ENCODE measurements around the gene GALNT9. TPM values are rescaled to one million over a fixed set of nuclear protein-coding genes. Genes with fewer than 3 reads are reported as not detected.

Gene GALNT9
- total and polyA plus RNA-seq, 4 experiments from 2014 or later, result 0.61 TPM; not detected in 3

DNA sequence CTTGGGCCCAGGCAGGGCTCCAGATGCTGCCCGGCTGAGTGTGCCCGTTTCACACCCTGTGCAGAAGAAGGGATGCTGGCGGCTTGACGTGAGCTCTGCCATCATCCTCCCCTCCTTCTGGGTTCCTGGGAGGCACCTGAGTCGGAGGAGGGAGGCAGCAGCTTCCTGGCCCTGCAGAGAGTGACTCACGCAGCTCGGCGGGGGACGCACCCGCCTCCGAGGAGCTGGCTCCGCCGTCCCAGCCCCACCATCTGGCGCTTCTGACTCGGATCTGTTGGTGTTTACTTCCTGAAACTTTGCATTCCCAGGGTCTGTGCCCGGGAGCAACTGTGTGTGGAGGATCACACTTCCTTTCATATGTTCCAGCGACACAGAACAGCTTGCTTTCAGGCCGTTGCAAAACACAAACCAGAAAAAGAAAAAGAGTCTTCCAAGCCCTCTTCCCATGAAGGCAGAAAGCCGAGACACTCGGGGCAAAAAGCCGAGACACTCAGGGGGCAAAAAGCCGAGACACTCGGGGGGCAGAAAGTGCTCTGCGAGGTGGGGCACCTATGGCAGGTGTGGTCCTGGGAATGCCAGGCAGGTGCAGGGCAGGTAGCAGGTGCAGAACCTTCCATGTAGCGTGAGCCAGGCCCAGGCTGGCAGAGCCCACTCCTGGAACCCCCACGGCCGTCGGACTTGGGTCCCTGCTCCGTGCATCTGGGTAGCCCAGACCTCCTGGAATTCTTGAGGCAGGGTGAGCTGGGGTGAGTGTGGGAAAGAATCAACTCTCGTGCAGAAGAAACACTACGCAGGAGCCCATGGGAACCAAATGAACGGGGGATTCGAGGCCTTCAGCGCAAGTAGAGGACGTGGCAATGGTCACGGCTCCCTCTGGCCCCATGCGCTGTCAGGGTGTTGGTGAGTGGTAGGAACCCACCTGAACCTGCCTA is 27.6 kb upstream of the GALNT9 start:
- Histone ChIP-seq H3K36me3 (ENCODE audit: insufficient read depth, low read length) (no peaks in the 10 kb centered on the region), H3K27me3 (ENCODE audit: insufficient read depth, low read length) (no peaks in the 10 kb centered on the region), H3K27ac (ENCODE audit: low read depth, low read length) (no peak overlapping the region), H3K9me3 (ENCODE audit: control insufficient read depth in 1 of 2, low read length in 2 of 2) (no peaks in the 10 kb centered on the region), H3K4me3 (ENCODE audit: low read length in 2 of 2) (no peak overlapping the region), H3K4me1 (ENCODE audit: insufficient read depth, low read length) (no peaks in the 10 kb centered on the region)
- intact Hi-C loops (cut with micrococcal nuclease), result no loop called here
- CTCF ChIA-PET (ENCODE audit: partially characterized antibody), result no interaction called here
- no peaks in the 10 kb centered on the region for H3K4me1 Mint-ChIP-seq
- H3K36me3 Mint-ChIP-seq, result no peaks in the 10 kb centered on the region
- H3K4me3 Mint-ChIP-seq, result no peak overlapping the region
- no peaks in the 10 kb centered on the region for H3K9me3 Mint-ChIP-seq
- DNase-seq, result no peak
- POLR2A ChIA-PET (ENCODE audit: partially characterized antibody), result no interaction called here
- H3K27ac Mint-ChIP-seq, result no peak overlapping the region
- peaks cover 3 to 5% of the 10 kb centered on the region in 2 donors for H3K27me3 Mint-ChIP-seq

DNA sequence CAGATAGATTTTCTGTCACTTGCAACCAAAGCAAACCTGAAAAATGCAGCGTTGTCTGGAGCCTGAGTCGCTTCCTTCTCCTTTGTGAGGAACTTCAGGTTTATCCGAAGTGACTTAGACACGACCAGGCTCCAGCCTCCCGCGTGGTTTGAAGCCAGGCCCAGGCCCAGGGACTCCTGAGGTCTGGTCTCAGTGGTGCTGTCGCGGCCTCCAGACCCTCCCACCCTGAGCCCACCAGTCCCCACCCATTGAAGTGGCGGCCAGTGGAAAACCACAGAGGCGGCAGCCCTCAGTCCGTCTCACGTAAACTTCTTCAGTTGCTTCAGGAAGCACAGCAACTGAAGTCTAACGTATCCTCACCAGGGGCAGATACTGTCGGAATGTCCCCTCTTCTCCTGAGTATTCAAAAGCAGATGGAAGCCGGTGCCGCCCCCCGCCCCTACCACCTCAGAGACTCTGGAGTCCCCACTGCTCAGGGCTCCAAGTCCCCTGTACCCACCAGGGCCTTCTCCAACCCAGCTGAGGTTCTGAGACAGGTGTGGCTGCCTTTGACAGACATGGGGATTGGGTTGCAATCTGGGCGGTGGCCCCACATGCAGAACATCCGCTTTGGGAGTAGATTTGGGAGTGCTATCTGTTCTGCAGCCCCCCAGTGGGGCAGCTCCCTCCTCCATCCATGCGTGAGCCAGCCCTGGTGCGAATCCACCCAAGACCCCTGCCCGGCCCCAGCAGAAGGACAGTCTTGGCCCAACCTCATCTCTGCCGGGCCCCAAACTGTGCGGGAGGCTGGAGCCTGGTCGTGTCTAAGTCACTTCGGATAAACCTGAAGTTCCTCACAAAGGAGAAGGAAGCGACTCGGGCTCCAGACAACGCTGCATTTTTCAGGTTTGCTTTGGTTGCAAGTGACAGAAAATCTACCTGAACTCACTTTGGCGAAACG is 26.6 kb upstream of the GALNT9 start:
- no peak overlapping the region for H3K27ac Mint-ChIP-seq
- H3K27me3 Mint-ChIP-seq, result peaks cover 3 to 7% of the 10 kb centered on the region in 2 donors
- no peaks in the 10 kb centered on the region for H3K4me1 Mint-ChIP-seq
- H3K9me3 Mint-ChIP-seq, result no peaks in the 10 kb centered on the region
- Histone ChIP-seq H3K36me3 (ENCODE audit: insufficient read depth, low read length) (no peaks in the 10 kb centered on the region), H3K4me3 (ENCODE audit: low read length in 2 of 2) (no peak overlapping the region), H3K9me3 (ENCODE audit: control insufficient read depth in 1 of 2, low read length in 2 of 2) (no peaks in the 10 kb centered on the region), H3K4me1 (ENCODE audit: insufficient read depth, low read length) (no peaks in the 10 kb centered on the region), H3K27ac (ENCODE audit: low read depth, low read length) (no peak overlapping the region), H3K27me3 (ENCODE audit: insufficient read depth, low read length) (no peaks in the 10 kb centered on the region)
- no peak overlapping the region for H3K4me3 Mint-ChIP-seq
- POLR2A ChIA-PET (ENCODE audit: partially characterized antibody), result no interaction called here
- H3K36me3 Mint-ChIP-seq, result no peaks in the 10 kb centered on the region
- CTCF ChIA-PET (ENCODE audit: partially characterized antibody), result no interaction called here
- intact Hi-C loops (cut with micrococcal nuclease), result no loop called here
- no peak for DNase-seq

DNA sequence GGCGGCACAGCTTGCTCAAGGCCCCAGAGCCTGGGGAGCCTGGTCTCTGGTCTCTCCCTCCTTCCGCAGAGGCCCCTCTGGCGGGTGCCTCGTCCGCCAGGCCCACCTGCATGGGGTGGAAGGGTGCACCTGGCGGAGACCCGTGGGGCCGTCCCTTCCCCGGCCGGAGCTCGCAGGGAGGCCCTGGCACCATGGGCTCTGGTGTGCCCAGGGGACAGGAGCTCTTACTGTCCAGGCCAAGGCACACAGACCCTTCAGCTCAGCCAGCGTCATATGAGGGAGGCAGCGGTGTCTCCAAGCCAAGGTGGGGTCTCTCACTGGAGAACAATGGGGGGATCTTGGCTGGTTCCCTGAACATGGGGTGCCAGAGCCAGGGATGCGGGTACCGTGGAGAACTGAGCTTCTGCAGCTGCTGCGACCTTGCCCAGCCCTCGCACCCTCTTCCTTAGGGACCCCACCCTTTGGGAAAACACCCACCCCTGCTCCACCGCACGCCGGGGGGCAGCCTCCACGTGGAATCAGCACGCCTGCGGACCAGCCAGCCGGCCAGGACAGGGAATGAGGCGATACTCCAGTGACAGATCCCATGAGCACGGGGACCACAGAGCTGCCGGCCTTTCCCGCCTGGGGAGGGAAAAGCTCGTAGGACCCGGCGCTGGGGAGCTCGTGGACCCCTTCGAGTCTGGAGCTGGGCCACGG is 25.7 kb upstream of the GALNT9 start:
- Mint-ChIP-seq H3K27me3 (peaks cover 5 to 7% of the 10 kb centered on the region in 2 donors), H3K36me3 (no peaks in the 10 kb centered on the region), H3K9me3 (no peaks in the 10 kb centered on the region), H3K4me1 (no peaks in the 10 kb centered on the region), H3K4me3 (no peak overlapping the region), H3K27ac (no peak overlapping the region)
- Histone ChIP-seq H3K4me3 (ENCODE audit: low read length in 2 of 2) (no peak overlapping the region), H3K36me3 (ENCODE audit: insufficient read depth, low read length) (no peaks in the 10 kb centered on the region), H3K27me3 (ENCODE audit: insufficient read depth, low read length) (no peaks in the 10 kb centered on the region), H3K9me3 (ENCODE audit: control insufficient read depth in 1 of 2, low read length in 2 of 2) (no peaks in the 10 kb centered on the region), H3K4me1 (ENCODE audit: insufficient read depth, low read length) (no peaks in the 10 kb centered on the region), H3K27ac (ENCODE audit: low read depth, low read length) (no peak overlapping the region)
- CTCF ChIA-PET (ENCODE audit: partially characterized antibody), result no interaction called here
- intact Hi-C loops (cut with micrococcal nuclease), result no loop called here
- POLR2A ChIA-PET (ENCODE audit: partially characterized antibody), result no interaction called here
- no peak for DNase-seq

DNA sequence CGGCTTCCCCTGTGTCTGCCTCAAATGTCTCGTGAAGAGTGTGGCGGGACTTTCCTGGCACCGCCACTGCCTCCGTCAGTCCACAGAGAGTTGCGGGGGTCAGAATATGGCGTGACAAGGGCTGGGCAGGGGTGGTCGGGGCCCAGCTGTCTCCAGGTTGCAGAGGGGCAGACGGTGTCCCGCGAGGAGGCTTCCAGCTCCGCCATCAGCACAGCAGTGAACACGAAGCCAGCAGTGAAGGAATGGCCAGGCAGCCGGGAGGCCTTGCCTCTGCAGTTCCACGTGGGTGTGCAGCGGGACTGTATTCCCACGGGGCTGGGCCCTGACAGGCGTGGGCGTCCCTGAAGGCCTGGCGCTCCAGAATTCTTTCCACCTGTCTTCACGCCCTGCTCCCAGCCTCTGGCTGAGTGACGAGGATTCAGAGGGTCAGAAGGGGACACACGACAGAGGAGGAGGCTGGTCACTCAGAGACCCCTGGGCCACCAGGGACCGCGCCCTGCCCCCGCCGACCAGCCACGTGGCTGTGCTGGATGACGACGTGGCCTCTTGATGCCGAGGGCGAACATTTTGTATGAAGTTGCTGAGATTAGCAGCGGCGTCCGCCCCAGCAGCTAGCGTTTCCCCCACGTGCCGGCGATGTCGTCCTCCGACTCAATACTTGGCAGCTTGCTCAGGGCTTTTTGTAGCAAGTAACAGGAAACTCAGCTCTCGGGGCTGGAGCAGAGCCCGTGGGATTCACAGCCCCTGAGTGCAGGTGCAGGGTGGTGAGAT is 25.0 kb upstream of the GALNT9 start:
- DNase-seq, result no peak
- Histone ChIP-seq H3K4me1 (ENCODE audit: insufficient read depth, low read length) (no peaks in the 10 kb centered on the region), H3K27ac (ENCODE audit: low read depth, low read length) (no peak overlapping the region), H3K36me3 (ENCODE audit: insufficient read depth, low read length) (no peaks in the 10 kb centered on the region), H3K9me3 (ENCODE audit: control insufficient read depth in 1 of 2, low read length in 2 of 2) (no peaks in the 10 kb centered on the region), H3K4me3 (ENCODE audit: low read length in 2 of 2) (no peak overlapping the region), H3K27me3 (ENCODE audit: insufficient read depth, low read length) (no peaks in the 10 kb centered on the region)
- intact Hi-C loops (cut with micrococcal nuclease), result no loop called here
- H3K4me3 Mint-ChIP-seq, result no peak overlapping the region
- H3K27ac Mint-ChIP-seq, result no peak overlapping the region
- H3K27me3 Mint-ChIP-seq, result peaks cover 5 to 7% of the 10 kb centered on the region in 2 donors
- no peaks in the 10 kb centered on the region for H3K9me3 Mint-ChIP-seq
- POLR2A ChIA-PET (ENCODE audit: partially characterized antibody), result no interaction called here
- no peaks in the 10 kb centered on the region for H3K36me3 Mint-ChIP-seq
- CTCF ChIA-PET (ENCODE audit: partially characterized antibody), result no interaction called here
- no peaks in the 10 kb centered on the region for H3K4me1 Mint-ChIP-seq

DNA sequence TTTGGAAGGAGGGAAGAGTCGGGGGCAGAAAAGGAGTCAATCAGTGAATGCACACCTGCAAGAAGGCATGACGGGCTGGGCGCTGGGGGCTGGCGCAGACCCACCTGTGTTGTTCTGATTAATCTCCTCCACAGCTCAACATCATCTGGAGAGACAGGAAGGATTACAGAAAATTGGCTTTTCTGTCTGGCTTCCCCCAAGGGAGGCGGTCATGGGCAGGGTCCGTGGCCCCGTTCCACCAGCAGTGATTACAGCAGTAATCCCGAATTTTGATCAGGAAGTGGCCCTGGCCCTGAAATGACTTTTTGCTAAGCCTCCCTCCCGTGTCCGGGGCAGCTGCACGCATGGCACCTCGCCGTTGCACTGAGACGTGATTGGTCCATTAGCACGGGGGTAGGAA is 24.4 kb upstream of the GALNT9 start:
- DNase-seq, result no peak
- ChIA-PET POLR2A (ENCODE audit: partially characterized antibody) (no interaction called here), CTCF (ENCODE audit: partially characterized antibody) (no interaction called here)
- Histone ChIP-seq H3K9me3 (ENCODE audit: control insufficient read depth in 1 of 2, low read length in 2 of 2) (no peaks in the 10 kb centered on the region), H3K27ac (ENCODE audit: low read depth, low read length) (no peak overlapping the region), H3K4me3 (ENCODE audit: low read length in 2 of 2) (no peak overlapping the region), H3K4me1 (ENCODE audit: insufficient read depth, low read length) (no peaks in the 10 kb centered on the region), H3K36me3 (ENCODE audit: insufficient read depth, low read length) (no peaks in the 10 kb centered on the region), H3K27me3 (ENCODE audit: insufficient read depth, low read length) (no peaks in the 10 kb centered on the region)
- no peaks in the 10 kb centered on the region for H3K9me3 Mint-ChIP-seq
- peaks cover 5 to 7% of the 10 kb centered on the region in 2 donors for H3K27me3 Mint-ChIP-seq
- intact Hi-C loops (cut with micrococcal nuclease), result no loop called here
- no peaks in the 10 kb centered on the region for H3K36me3 Mint-ChIP-seq
- no peak overlapping the region for H3K4me3 Mint-ChIP-seq
- no peaks in the 10 kb centered on the region for H3K4me1 Mint-ChIP-seq
- H3K27ac Mint-ChIP-seq, result no peak overlapping the region

DNA sequence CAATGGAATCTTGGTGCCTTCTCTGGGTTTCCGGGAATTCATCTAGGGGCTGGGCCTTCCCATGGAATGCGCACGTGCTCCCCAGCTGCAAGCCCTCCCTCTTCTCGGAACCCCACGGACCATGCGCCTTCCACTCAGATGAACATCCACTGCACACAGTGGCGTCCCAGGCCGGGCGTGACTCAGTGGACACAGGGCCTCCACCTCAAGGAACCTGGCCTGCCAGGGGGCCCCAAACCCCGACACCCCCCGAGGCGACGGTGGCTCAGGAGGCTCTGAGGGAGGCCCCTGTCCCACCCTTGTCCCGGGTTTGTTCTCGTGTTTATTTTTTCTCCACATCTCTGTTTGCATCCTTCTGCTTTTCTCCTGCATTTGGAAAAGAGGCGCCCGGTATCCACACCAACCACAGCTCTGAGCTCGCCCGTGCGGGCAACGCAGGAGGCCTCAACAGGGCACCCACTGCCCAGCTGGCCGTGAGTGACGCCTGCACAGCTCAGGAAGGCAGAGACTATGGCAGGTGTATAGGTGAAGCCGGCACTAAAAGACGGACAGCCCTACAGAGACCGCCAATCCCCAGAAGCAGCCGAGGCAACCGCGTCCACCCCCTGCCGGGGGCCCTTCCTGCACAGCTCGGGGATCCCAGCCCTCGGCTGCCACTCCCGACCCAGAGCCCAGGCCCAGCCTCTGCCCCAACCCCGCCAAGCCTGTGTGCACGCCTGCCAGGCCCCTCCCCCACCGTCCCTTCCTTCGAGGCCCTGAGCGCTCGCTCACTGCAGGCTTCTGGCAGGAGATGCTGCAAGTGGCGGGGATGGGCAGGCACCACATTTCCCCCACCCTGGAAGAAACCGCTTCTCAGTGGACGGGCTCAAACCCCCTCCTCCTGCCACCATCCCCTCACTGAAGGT is 23.8 kb upstream of the GALNT9 start:
- Mint-ChIP-seq H3K4me1 (no peaks in the 10 kb centered on the region), H3K27me3 (peaks cover 5 to 7% of the 10 kb centered on the region in 2 donors), H3K27ac (no peak overlapping the region), H3K4me3 (no peak overlapping the region), H3K36me3 (no peaks in the 10 kb centered on the region), H3K9me3 (no peaks in the 10 kb centered on the region)
- Histone ChIP-seq H3K4me3 (ENCODE audit: low read length in 2 of 2) (no peak overlapping the region), H3K4me1 (ENCODE audit: insufficient read depth, low read length) (no peaks in the 10 kb centered on the region), H3K27me3 (ENCODE audit: insufficient read depth, low read length) (no peaks in the 10 kb centered on the region), H3K27ac (ENCODE audit: low read depth, low read length) (no peak overlapping the region), H3K36me3 (ENCODE audit: insufficient read depth, low read length) (no peaks in the 10 kb centered on the region), H3K9me3 (ENCODE audit: control insufficient read depth in 1 of 2, low read length in 2 of 2) (no peaks in the 10 kb centered on the region)
- DNase-seq, result no peak
- intact Hi-C loops (cut with micrococcal nuclease), result no loop called here
- ChIA-PET POLR2A (ENCODE audit: partially characterized antibody) (no interaction called here), CTCF (ENCODE audit: partially characterized antibody) (no interaction called here)

Data from CD4-positive, alpha-beta memory T cell (primary cell).